GM12874 (cell line): ENCODE measurements around the gene GMDS.

Source experiments
- CTCF ChIP-seq: IDR thresholded peaks from 2 replicates; pipeline ENCODE4 v1.5.1; 2011; ENCODE audit warnings: low read depth, mild to moderate bottlenecking, control low read depth, low read length, moderate library complexity; ENCODE audit not compliant: insufficient read depth

Gene GMDS

DNA sequence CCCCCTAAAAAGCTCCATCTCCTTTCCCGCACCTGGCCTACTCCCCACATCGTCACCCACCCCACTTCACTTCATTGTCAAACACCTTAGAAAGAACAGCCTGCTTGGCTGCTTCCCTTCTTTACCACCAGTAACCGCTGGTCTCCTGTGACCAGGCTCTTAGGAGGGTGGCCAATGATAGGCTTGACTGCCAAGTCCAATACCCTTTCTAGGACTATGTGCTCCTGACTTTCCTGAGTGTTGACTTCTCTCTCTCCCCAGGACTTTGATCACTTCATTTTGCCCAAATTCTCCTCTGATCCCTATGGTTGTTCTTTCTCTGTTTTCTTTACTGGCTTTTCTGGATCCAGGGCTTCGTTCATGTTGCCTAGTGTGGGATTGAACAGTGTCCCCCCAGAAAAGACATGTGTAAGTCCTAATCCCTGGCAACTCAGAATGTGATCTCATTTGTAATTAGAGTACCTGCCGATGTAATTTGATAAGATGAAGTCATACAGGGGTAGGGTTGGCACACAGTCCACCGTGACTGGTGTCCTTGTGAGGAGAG, 254.0 kb downstream of the GMDS start:
- TF ChIP-seq CTCF: no peak

DNA sequence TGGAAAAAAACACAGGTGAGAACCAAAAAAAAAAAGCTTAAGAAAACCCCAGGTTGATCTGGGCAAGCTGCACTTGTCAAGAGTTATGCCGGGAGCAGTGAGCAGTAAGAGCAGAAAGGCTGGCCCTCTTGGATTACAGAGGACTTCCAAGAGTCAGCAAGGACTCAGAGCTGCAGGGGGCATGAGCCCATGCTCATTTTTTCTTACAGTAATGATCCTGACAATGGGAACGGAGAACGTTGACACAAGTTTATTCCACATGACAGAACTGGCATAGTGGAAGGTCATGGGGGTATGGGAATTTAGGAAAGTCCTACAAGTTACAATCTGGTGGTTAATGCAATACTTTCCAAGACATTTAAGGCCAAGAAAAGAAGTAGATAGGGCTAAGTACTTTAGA, 256.6 kb downstream of the GMDS start:
- no peak for TF ChIP-seq CTCF

DNA sequence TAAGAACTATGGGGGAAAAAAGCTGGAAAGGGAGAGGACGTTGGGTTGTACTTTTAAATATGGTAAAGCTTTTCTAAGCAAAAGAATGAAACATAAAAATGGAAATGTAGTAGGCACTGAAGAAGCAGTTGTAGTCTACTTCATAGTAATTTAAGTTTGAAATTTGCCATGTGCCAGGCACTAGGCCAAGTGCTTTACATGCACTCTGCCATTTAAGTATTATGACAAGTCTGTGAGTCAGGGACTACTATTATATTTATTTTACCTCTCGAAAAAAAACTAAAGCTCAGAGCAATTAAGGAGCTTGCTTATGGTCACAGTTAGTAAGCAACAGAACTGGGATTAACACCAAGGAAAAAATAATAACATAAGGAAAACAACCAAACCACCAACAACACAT, 257.8 kb downstream of the GMDS start:
- TF ChIP-seq CTCF: no peak

GRCh38 chr6:1986454-1987243, 258.8 kb downstream of the GMDS start:
- no peak for TF ChIP-seq CTCF

DNA sequence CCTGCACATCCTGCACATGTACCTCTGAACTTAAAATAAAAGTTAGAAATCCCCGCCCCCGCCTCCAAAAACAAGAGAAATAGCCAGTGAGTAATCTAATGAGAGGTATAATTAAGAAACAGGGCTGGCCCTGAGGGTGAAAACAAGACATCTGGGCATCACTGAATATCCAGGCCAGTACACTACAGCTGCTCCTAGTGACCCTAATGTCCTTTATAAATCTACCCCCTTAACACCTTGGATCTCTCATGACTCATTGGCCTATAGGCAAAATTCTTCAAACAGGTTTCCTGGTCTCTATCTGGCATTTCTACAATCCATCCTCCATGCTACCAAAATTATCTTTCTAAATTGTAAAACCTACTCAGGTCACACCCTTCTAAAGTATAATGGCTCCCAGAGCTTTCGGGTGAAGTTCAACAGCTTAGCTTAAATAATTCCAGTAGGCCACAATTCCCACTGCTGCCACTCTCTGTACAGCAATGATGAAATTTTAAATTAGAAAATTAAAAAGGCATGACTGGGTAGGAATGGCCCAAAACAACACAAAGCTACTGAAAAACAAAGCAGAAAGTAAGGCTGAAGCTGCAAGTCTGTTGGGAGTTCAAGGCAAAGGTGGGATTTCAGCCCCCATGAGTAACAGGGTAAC, 260.9 kb downstream of the GMDS start:
- TF ChIP-seq CTCF: no peak

DNA sequence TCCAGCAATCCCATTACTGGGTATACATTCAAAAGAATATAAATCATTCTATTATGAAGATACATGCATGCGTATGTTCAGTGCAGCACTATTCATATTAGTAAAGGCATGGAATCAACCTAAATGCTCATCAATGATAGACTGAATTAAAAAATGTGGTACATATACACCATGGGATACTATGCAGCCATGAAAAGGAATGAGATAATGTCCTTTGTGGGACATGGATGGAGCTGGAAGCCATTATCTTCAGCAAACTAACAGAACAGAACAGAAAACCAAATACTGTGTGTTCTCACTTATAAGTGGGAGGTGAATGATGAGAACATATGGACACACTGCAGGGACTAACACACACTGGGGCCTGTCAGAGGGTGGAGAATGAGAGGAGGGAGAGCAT, 261.6 kb downstream of the GMDS start:
- TF ChIP-seq CTCF: no peak

DNA sequence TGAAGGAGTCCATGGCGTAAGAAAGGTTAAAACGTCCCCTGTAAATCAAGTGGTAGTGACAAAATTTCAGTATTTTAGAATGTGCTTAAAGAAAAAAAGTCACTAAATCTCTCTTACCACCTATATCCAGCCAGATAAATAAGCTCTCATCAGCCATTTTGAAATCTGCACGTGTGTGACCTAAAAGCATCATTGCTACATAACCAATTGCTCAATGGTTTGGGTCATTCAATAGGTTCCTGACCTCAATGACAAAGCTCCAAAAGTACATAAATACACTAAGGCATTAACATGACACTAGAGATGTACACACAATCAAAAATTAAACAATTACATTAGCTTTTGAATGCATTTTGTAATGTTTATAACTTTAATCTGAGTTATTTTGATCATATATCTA, 272.4 kb downstream of the GMDS start:
- no peak for TF ChIP-seq CTCF
